Smooth muscle cell of the coronary artery (primary cell): Measurements from ENCODE around the gene LAMA4. TPM values are rescaled to one million over a fixed set of nuclear protein-coding genes. Genes with fewer than 3 reads are reported as not detected.

Source experiments
- total RNA-seq: library from RNA; depleted of rRNA; stranded (reverse); fragments of >200 nt; gene quantifications from 2 replicates; pipeline ENCODE4 v1.2.3, GENCODE V29; 2014; ENCODE audit warnings: low replicate concordance

The LAMA4 gene, protein sequence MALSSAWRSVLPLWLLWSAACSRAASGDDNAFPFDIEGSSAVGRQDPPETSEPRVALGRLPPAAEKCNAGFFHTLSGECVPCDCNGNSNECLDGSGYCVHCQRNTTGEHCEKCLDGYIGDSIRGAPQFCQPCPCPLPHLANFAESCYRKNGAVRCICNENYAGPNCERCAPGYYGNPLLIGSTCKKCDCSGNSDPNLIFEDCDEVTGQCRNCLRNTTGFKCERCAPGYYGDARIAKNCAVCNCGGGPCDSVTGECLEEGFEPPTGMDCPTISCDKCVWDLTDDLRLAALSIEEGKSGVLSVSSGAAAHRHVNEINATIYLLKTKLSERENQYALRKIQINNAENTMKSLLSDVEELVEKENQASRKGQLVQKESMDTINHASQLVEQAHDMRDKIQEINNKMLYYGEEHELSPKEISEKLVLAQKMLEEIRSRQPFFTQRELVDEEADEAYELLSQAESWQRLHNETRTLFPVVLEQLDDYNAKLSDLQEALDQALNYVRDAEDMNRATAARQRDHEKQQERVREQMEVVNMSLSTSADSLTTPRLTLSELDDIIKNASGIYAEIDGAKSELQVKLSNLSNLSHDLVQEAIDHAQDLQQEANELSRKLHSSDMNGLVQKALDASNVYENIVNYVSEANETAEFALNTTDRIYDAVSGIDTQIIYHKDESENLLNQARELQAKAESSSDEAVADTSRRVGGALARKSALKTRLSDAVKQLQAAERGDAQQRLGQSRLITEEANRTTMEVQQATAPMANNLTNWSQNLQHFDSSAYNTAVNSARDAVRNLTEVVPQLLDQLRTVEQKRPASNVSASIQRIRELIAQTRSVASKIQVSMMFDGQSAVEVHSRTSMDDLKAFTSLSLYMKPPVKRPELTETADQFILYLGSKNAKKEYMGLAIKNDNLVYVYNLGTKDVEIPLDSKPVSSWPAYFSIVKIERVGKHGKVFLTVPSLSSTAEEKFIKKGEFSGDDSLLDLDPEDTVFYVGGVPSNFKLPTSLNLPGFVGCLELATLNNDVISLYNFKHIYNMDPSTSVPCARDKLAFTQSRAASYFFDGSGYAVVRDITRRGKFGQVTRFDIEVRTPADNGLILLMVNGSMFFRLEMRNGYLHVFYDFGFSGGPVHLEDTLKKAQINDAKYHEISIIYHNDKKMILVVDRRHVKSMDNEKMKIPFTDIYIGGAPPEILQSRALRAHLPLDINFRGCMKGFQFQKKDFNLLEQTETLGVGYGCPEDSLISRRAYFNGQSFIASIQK (N-terminal part only)
- 68.1 and 651 TPM in 2 replicates for total RNA-seq

DNA sequence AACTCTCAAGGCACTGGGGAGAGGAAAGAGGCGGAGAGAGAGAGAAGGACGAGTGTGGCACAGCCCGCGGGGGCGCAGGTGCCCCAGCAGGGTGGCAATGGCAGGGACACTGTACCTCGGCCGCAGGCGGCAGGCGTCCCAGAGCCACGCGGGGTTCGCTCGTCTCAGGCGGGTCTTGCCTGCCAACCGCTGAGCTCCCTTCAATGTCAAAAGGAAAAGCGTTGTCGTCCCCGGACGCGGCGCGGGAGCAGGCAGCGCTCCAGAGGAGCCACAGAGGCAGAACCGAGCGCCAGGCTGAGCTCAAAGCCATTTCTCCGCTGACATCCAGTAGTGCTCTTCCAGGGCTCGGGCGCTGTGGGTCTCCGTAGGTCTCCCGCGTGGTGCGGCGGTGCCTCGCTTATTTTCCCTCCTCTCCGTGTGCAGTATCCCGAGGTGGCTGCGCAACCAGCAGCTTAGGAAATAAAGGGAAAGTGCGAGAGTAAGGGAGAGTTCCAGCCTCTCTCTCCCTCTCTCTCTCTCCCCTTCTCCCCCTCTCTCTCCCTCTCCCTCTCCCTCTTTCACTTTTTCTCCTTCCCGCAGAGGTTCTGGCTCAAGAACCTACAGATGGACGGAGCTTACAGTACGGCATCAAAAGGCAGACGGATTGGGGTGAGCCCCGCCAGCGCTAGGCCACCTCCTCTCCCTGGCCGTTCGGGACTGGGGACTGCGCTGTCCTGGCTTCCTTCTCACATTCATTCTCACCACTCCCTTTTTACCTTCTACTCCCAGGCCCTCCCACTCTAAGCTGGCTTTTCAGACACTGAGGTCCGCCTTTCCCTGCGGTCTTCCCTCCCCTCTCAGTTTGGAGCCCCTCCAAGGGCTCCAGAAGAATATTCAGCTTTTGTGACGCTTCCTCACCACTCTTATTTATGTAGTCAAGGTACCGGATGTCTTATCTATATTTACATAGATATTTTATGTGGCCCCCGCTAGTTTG lies at the start of gene LAMA4:
Gene LAMA4 (minus strand): TSS at position 727 of the 976 bp plus-strand sequence. CDS start 417 bp downstream, at position 310.

DNA sequence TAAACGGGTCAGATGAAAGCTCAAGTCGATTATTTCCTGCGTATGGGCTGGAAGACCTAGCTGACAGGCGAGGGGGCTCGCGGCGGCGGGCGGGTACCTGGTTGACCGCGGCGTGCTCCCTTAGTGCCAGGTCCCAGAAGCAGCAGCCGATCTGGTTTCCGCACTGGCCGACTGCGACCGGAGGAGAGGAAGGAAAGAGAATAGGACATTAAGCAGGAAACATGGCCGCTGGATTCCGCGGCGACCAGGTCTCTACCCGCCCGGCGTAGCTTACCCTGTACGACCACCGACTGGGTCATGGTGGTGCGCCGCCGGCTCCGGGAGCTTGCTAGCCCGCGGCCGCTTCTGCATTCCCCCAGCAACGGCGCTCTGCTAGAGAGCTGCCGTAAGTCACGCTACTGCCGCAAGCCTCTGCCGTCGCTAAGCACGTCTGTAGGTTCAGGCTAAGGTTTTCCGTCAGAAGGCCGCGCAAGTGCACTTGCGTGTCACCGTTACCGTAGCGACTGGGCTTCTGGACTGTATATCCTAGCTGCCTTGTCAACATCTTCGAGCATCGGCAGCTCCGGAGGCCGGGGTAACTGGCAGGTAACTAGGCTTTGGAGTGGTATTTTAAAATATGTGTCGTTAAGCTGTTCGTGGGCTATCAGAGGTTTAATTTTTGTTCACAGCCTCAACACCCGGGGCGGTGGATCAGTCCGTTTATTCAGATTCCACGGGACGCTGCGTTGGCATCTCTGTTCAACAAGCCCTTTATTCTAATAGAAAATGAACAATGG lies 167.0 kb downstream of the LAMA4 start, which contains the start of the genes FAM229B and TUBE1:
Gene FAM229B (plus strand): TSS at position 456 of the 776 bp plus-strand sequence. CDS start 11,693 bp downstream, outside the sequence.
Gene TUBE1 (minus strand): TSS at position 347 of the 776 bp plus-strand sequence. CDS start 48 bp downstream, at position 299.

Other genes starting within 250 kb of the LAMA4 start
- gene CCN6, start 200.5 kb downstream of the LAMA4 start, total RNA-seq = not detected in 2 replicates
- 14.5 and 23.0 TPM in 2 replicates for gene TUBE1, start 167.1 kb downstream of the LAMA4 start, total RNA-seq
- gene FAM229B, start 167.0 kb downstream of the LAMA4 start, total RNA-seq = 13.1 and 44.3 TPM in 2 replicates
- 0.23 TPM in 1 of 2 replicates, not detected in the other for gene RFPL4B, start 92.8 kb upstream of the LAMA4 start, total RNA-seq